GM12872 (cell line): ENCODE data around the gene IL18.

Experiments used
- TF ChIP-seq, protein P1 (sequence below): IDR thresholded peaks from 3 replicates; pipeline ENCODE4 v1.5.1; 2011; ENCODE audit warnings: low read depth, mild to moderate bottlenecking, low read length, moderate library complexity; ENCODE audit not compliant: insufficient read depth

The IL18 gene

DNA sequence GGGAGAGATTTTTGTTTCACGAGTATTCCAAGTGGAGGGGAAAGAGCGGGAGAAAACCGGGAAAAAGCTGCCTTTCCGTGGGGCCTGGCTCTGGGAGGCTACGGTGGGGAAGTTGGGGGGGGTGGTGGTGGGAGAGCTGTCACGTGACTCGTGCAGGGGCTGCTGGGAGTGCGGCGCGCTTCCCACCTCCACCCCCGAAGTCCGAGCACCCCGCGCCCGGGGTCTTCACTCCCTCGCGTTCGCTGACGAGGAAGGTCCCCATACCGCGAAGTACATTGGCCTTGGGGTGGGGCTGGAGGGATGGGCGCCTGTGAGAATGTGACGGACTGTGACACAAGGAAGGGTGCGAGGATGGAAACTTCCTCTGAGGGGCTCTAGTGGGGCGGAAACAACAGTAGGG lies 3.3 kb upstream of the IL18 start, which contains the start of gene TEX12:
Gene TEX12 (plus strand): TSS at position 228 of the 400 bp plus-strand sequence. CDS start 1,897 bp downstream, outside the sequence.
- TF ChIP-seq, protein P1, sequence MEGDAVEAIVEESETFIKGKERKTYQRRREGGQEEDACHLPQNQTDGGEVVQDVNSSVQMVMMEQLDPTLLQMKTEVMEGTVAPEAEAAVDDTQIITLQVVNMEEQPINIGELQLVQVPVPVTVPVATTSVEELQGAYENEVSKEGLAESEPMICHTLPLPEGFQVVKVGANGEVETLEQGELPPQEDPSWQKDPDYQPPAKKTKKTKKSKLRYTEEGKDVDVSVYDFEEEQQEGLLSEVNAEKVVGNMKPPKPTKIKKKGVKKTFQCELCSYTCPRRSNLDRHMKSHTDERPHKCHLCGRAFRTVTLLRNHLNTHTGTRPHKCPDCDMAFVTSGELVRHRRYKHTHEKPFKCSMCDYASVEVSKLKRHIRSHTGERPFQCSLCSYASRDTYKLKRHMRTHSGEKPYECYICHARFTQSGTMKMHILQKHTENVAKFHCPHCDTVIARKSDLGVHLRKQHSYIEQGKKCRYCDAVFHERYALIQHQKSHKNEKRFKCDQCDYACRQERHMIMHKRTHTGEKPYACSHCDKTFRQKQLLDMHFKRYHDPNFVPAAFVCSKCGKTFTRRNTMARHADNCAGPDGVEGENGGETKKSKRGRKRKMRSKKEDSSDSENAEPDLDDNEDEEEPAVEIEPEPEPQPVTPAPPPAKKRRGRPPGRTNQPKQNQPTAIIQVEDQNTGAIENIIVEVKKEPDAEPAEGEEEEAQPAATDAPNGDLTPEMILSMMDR = no peak

DNA sequence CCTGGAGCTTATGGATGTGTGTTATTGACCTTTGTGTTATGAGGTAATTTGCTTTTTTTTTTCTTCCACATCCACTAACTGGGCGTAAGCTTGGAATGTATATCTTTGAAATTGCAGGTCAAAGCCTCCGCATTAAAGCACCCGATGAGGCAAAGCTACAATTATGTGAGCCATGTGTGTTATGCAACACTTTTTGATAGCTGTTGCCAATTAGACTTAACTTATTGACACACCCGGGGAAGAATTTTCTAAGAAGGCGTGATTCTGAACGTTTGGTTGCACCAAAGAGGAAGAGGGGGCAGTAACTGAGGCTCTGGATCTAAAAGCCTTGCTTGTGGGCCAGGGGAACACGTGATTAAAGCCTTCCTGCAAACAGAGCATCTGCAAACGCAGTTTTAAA lies 2.7 kb upstream of the IL18 start:
- TF ChIP-seq, protein P1 = no peak

DNA sequence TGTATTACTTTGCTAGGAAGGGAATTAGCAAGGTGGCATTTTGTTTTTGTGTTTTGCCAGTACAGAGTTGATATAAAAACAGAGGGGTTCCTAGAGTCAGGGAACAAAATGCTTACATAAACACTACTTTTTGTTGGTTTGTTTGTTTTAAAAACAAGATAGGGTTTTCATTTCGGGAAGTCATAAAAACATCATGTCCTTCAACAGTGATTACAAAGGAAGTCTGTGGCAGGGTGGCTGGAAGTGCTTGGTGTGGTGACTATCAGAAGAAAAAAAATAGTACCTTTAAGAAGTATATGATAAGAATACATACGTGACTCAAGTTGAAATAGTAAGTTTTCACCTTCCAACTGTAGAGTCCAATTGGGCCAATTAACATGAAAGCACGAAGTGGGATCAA lies 1.2 kb upstream of the IL18 start:
- TF ChIP-seq, protein P1 = no peak

DNA sequence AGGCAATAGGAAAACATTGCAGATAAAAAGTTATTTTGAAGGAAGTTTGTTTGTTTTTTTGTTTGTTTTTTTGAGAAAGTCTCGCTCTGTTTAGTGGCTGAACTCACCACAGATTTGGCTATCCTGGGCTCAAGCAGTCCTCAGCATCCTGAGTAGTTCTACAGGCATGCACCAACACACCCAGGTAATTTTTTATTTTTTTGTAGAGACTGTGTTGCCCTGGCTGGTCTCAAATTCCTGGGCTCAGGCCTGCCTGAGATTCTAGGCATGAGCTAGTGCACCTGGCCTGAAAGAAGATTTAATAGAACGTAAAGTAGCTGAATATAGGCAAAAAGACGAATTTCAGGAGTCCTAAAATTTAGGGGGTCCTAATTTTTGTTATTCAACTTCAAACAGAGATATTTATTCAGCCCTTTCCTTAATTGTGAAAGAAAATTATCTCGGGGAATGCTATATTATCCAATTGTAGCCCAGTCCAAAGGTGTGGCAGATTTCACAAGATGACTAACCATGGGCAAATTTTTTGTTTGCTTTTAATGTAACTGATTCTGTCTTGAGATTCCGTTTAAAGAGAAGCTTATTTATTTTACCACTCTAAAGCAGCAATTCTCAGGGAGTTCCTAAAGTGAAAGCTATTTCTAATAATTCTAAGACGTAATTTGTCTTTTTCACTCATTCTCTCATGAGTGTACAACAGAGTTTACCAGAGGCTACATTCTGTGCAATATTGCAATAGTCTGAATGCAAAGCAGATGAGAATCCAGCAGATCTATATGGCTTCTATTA lies 940 bp downstream of the IL18 start:
- TF ChIP-seq, protein P1 = no peak

DNA sequence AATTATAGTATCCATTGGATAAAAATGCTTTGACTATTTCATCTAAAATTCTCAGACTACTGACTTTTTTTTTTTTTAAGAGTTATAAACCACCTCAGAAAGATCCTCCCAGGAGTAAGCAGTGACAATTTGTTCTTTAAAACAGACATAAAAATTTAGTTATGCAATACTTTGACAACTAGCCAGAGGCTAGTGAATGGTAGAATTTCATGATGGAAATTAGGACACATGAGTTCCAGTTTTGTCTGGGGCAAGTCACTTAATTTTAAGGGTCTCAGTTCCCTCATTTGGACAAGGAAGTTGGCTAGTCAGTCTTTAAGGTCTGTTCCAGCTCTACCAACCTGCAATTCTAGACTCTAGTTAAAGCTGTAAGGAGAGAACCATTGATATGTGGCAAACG lies 2.9 kb downstream of the IL18 start:
- TF ChIP-seq, protein P1 = no peak

DNA sequence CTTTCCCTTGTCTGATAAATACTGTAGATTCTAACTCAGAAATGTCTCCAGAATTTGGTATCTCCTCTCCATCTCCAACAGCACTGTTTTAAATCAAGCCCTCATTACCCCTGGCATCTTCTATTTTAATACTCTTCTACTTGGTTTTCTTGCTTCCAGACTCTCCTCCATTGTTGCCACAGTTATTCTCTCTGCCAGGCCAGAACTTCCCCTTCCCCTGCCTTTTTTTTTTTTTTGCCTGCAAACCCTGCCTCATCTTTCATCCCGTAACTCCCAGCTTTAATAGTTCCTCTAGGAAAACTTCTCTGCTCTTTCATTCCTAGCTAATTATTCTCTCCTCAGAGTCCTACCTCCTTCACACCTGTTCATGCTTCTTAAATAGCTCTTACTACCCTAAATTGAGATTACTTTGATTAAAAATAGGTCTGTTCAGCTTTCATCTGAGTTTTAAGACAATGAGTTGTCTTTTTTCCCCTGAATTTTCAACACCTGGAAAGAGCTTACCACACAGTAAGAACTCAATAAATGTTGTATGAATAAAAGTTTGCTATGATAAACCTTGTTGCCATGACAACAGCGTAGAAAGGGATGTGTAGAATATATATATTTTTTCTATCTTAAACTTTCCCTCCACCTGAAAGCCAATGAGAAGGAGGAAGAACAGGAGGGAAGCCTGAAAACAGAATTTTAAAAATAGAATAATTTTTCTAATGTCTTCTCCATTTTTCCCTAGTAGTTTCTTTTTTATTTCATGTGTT lies 3.6 kb downstream of the IL18 start:
- TF ChIP-seq, protein P1 = no peak

DNA sequence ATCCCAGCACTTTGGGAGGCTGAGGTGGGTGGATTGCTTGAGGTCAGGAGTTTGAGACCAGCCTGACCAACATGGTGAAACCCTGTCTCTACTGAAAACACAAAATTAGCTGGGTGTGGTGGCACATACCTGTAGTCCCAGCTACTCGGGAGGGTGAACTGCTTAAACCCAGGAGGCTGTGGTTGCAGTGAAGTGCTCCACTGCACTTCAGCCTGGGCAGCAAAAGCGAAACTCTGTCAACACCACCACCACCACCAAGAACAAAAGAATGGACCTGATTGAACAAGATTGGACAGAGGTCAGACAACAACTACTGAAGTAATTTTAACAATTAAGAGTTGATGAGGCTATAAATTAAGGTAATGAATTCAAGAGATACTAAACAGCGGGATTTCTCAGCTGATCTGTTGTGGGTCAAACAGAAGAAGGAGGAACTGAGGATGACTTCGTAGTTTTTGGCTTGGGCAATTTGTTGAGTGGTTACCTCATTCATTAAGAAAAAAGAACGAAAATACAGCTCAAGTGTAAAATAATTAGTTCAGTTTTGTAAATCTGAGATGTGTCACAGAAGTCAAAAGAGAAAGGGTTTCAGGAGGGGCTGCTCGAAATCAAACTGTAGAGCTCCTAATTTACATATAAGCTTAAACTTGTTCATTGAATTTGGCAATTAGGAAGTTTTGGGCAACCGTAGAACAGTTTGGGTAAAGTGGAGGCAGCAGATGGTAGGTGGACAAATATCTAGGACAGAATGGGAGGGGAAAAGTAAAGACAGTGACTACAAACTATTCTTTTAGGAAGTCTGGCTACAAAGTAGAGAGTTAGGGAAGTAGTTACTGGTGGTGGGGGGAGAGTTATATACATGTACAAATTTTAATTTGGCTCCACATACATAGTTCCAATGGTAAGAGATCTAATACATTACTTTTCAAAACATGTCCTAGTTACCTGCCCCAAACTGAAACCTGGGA lies 4.5 kb downstream of the IL18 start:
- TF ChIP-seq, protein P1 = no peak
